B cell (primary cell): ENCODE data around the gene RNASE13. TPM values are rescaled to one million over a fixed set of nuclear protein-coding genes. Genes with fewer than 3 reads are reported as not detected.
A peak's percentile ranks its signal among the peaks of the same experiment; 100 is the strongest.

Experiments
- ATAC-seq: fragments of 200-7000 bp; cut with Tn5 transposase; one replicate; pipeline ENCODE4 v1.10.0; 2021; ENCODE audit warnings: low read depth, mild to moderate bottlenecking, moderate number of reproducible peaks, moderate library complexity
- CTCF ChIA-PET: fragments of 350-600 bp; sonication (Branson Sonifier 250); formaldehyde crosslinking; loops from one replicate; lab custom pipeline; 2021; ENCODE audit warnings: antibody characterized with exemption, inconsistent platforms; lab: Charles Lee
- POLR2A ChIA-PET: fragments of 350-600 bp; sonication (Branson Sonifier 250); formaldehyde crosslinking; loops from one replicate; lab custom pipeline; 2021; ENCODE audit warnings: antibody characterized with exemption; lab: Charles Lee
- DNase-seq: peaks from one replicate; pipeline ENCODE4 v3.0.0; 2013
- H2AFZ ChIP-seq: 2 replicates; pipeline ENCODE4 v1.6.1; 2012; ENCODE audit warnings: mild to moderate bottlenecking, low read depth, low read length; ENCODE audit not compliant: insufficient read depth, poor library complexity, severe bottlenecking
- H3K27ac ChIP-seq, 2 donors: 1 replicate in 1 of 2; 2 replicates in 1 of 2; pipeline ENCODE4 v1.5.1; 2012 to 2013; ENCODE audit warnings: low read length in 2 of 2, mild to moderate bottlenecking in 2 of 2, moderate library complexity in 1 of 2
- H3K27me3 ChIP-seq, 4 experiments: fragments of 200-600 bp in 1 of 4; sonication (generic) in 1 of 4; replicated peaks in 1 of 4; 1 replicate in 2 of 4; 2 replicates in 2 of 4; pipeline versions ENCODE4 v1.6.1 to v1.7.0; 2013 to 2016; ENCODE audit warnings: low read length in 3 of 4, mild to moderate bottlenecking in 2 of 4, mixed read lengths in 1 of 4, moderate library complexity in 1 of 4; ENCODE audit not compliant: insufficient read depth in 4 of 4, control insufficient read depth in 3 of 4; ENCODE audit errors: control extremely low read depth in 1 of 4
- H3K36me3 ChIP-seq, 2 experiments: replicated peaks in 1 of 2; 1 replicate in 1 of 2; 2 replicates in 1 of 2; pipeline versions ENCODE4 v1.6.1 to v1.7.1; 2013; ENCODE audit warnings: low read length in 1 of 2; ENCODE audit not compliant: insufficient read depth in 2 of 2, control insufficient read depth in 1 of 2; ENCODE audit errors: control extremely low read depth in 1 of 2, extremely low read depth in 1 of 2
- H3K4me1 ChIP-seq, 2 donors: fragments of 200-600 bp in 1 of 2; sonication (generic) in 1 of 2; 1 replicate in 1 of 2; 2 replicates in 1 of 2; pipeline versions ENCODE4 v1.5.1 to v1.6.1; 2013 to 2017; ENCODE audit warnings: low read length in 2 of 2; ENCODE audit not compliant: control insufficient read depth in 2 of 2, insufficient read depth in 2 of 2
- H3K4me2 ChIP-seq: replicated peaks from 2 replicates; pipeline ENCODE3; 2012; ENCODE audit warnings: mild to moderate bottlenecking, low read depth, low read length; ENCODE audit not compliant: poor library complexity, severe bottlenecking
- H3K4me3 ChIP-seq, 5 experiments: fragments of 200-600 bp in 1 of 5; sonication (generic) in 1 of 5; 1 replicate in 3 of 5; 2 replicates in 2 of 5; pipeline versions ENCODE4 v1.5.1 to v1.7.0; 2011 to 2016; ENCODE audit warnings: low read length in 4 of 5, mild to moderate bottlenecking in 4 of 5, low read depth in 2 of 5, control low read depth in 1 of 5, moderate library complexity in 1 of 5; ENCODE audit not compliant: insufficient read depth in 1 of 5; ENCODE audit errors: control extremely low read depth in 1 of 5, extremely low read depth in 1 of 5
- H3K79me2 ChIP-seq: fragments of 200-600 bp; sonication (generic); one replicate; pipeline ENCODE4 v1.6.0; 2016; ENCODE audit warnings: low read length; ENCODE audit not compliant: control insufficient read depth, insufficient read depth
- H3K9ac ChIP-seq: fragments of 200-600 bp; sonication (generic); 2 replicates; pipeline ENCODE4 v1.6.1; 2017; ENCODE audit warnings: mild to moderate bottlenecking, low read length, moderate library complexity
- H3K9me3 ChIP-seq, 3 donors: one replicate each; pipeline versions ENCODE4 v1.6.1 to v1.7.1; 2013; ENCODE audit warnings: low read length in 2 of 3; ENCODE audit not compliant: control insufficient read depth in 2 of 3, insufficient read depth in 1 of 3; ENCODE audit errors: control extremely low read depth in 1 of 3
- H4K20me1 ChIP-seq: 2 replicates; pipeline ENCODE4 v1.6.0; 2012; ENCODE audit warnings: mild to moderate bottlenecking, low read length; ENCODE audit not compliant: insufficient read depth, control insufficient read depth, poor library complexity, severe bottlenecking
- H3K27ac Mint-ChIP-seq: one replicate; pipeline ENCODE4 v1.8.0; 2021; ENCODE audit warnings: mixed read lengths
- H3K27me3 Mint-ChIP-seq: one replicate; pipeline ENCODE4 v1.8.0; 2021; ENCODE audit warnings: mixed read lengths
- H3K4me1 Mint-ChIP-seq: one replicate; pipeline ENCODE4 v1.8.0; 2021; ENCODE audit warnings: mixed read lengths
- H3K4me3 Mint-ChIP-seq: one replicate; pipeline ENCODE4 v1.8.0; 2021; ENCODE audit warnings: mixed read lengths
- H3K9me3 Mint-ChIP-seq: one replicate; pipeline ENCODE4 v1.8.0; 2022; ENCODE audit warnings: mixed read lengths; ENCODE audit not compliant: insufficient read depth
- CTCF ChIP-seq: fragments of 200-600 bp; IDR thresholded peaks from one replicate; pipeline ENCODE4 v1.8.0; 2022; ENCODE audit warnings: antibody characterized with exemption, mild to moderate bottlenecking
- EZH2 ChIP-seq: IDR thresholded peaks from 2 replicates; pipeline ENCODE4 v1.6.1; 2012; ENCODE audit warnings: borderline replicate concordance, low read depth, mild to moderate bottlenecking, moderate library complexity, low read length; ENCODE audit not compliant: insufficient read depth, poor library complexity, severe bottlenecking
- WGBS: methylation state at CpG from one replicate; pipeline ENCODE4 v1.1.5; 2013; ENCODE audit warnings: missing lambda C conversion rate; ENCODE audit not compliant: insufficient coverage; 5-methylcytosine and 5-hydroxymethylcytosine counted together
- intact Hi-C: fragments of 100-400 bp; cut with micrococcal nuclease; formaldehyde crosslinking; loops from one replicate; pipeline ENCODE4 v1.10.0; 2022
- polyA plus RNA-seq: library from polyadenylated mRNA; depleted of rRNA; stranded (reverse); fragments of >200 nt; gene quantifications from 2 replicates; pipeline ENCODE4 v1.2.3, GENCODE V29; 2012
- total RNA-seq, 2 donors: library from RNA; stranded (reverse); fragments of 120-200 nt in 1 of 2; gene quantifications; 1 replicate in 1 of 2; 2 replicates in 1 of 2; pipeline versions ENCODE4 v1.2.3 to v1.2.4, GENCODE V29; 2013 to 2022

RNASE13 gene
- total and polyA plus RNA-seq, 2 donors (not counting 1 experiment from before 2014, with no cell fraction given): not detected

DNA sequence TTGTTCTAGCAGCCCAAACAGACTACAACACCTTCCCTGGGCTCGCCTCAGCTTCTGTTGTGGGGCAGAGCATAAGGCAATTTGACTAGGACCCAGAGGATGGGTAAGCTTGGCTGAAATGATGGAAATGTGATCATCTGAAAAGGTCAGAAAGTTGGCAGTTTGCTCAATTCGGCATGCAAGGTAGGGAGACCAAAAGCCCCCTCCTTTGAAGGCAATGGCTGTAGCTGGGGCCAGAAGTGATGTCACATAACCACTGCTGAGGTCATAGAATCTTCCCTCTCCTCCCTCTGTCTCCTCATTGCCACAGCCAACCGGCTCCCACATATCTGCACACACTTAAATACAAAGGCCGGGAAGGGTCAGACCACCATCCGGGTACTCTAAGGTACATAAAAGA lies 4.7 kb downstream of the RNASE13 start, which contains the start of gene TPPP2:
Gene TPPP2 (plus strand): TSS at position 301 of the 400 bp plus-strand sequence. CDS start 365 bp downstream, outside the sequence.
- Histone ChIP-seq H2AFZ (no peak within 1 kb of the TSS), H3K4me3 (no peak within 1 kb of the TSS), H3K9me3 (no peaks in the 10 kb centered on the region), H3K27me3 (peaks cover 0 to 15% (median 0%) of the 10 kb centered on the region in 4 experiments), H3K4me2 (no peak within 1 kb of the TSS), H3K4me1 (peaks cover 0 to 9% of the 10 kb centered on the region in 2 donors), H3K27ac (no peak within 1 kb of the TSS), H3K9ac (no peak within 1 kb of the TSS), H3K36me3 (no peaks in the 10 kb centered on the region), H4K20me1 (no peaks in the 10 kb centered on the region), H3K79me2 (no peaks in the 10 kb centered on the region)
- 100% methylated on average over 2 of the region's 5 CpGs for WGBS
- CTCF ChIA-PET: interaction anchor here (1.4 to 2.3 kb wide), 4 partner anchors 9 to 15 kb away, joined by 4 to 12 read pairs (median 6); no protein-coding TSS in a partner anchor
- ATAC-seq: no peak
- POLR2A ChIA-PET: no interaction called here
- Mint-ChIP-seq H3K27me3 (peaks cover 11% of the 10 kb centered on the region), H3K9me3 (no peaks in the 10 kb centered on the region), H3K4me1 (peaks cover 2% of the 10 kb centered on the region), H3K27ac (no peak within 1 kb of the TSS), H3K4me3 (no peak within 1 kb of the TSS)
- intact Hi-C loops: no loop called here
- no peak for DNase-seq
- TF ChIP-seq EZH2: no peak
- no peak for TF ChIP-seq CTCF

DNA sequence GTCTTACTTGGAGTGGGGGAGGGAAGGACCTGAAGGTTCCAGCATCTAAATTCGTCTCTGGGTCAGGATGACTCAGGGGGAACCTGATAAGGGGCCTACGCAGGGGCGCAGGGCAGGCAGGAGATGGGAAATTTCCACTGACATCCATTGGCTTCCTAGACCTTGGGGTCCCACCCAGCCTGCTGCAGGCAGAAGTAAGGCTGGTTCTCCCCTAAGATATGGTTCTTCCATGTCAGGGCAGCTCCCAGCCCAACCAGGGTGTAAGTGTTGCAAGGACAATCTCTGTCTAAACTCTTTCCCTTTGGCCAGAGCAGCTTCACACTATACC lies 7.7 kb downstream of the RNASE13 start:
- H3K27me3 Mint-ChIP-seq: peaks cover 12% of the 10 kb centered on the region
- H3K4me1 Mint-ChIP-seq: peaks cover 19% of the 10 kb centered on the region
- Histone ChIP-seq H3K4me2 (no peak overlapping the region), H2AFZ (no peak overlapping the region), H3K79me2 (no peaks in the 10 kb centered on the region), H3K9ac (no peak overlapping the region), H3K27me3 (peaks cover 0 to 30% (median 8%) of the 10 kb centered on the region in 4 experiments), H4K20me1 (no peaks in the 10 kb centered on the region), H3K36me3 (no peaks in the 10 kb centered on the region), H3K9me3 (no peaks in the 10 kb centered on the region), H3K27ac (no peak overlapping the region), H3K4me1 (peaks cover 12 to 23% of the 10 kb centered on the region in 2 donors), H3K4me3 (no peak overlapping the region)
- H3K27ac Mint-ChIP-seq: peak overlapping the region; percentile 32
- CTCF ChIA-PET: interaction anchor here (2.1 to 3.2 kb wide), 2 partner anchors 11 to 77 kb away, joined by 7 to 21 read pairs; no protein-coding TSS in a partner anchor
- no peaks in the 10 kb centered on the region for H3K9me3 Mint-ChIP-seq
- WGBS: 46% methylated on average over 3 of the region's 3 CpGs
- intact Hi-C loops: no loop called here
- H3K4me3 Mint-ChIP-seq: peak overlapping the region; percentile 56
- DNase-seq (peak; percentile 16), ATAC-seq (no peak)
- POLR2A ChIA-PET: no interaction called here
- TF ChIP-seq EZH2 (no peak), CTCF (no peak)
